Brain microvascular endothelial cell (primary cell): ENCODE results near the gene ALKBH7.
"Not testable (repeated sequence)": the region's sequence is repeated elsewhere in the genome, so short reads cannot be mapped to it uniquely, and the experiment has no call there.

Source experiments
- DNase-seq: peaks from one replicate; pipeline ENCODE4 v3.0.0-alpha.2; 2020
- H3K27ac ChIP-seq: fragments of 250-450 bp; sonication (Bioruptor Pico); 2 replicates; pipeline ENCODE4 v1.5.1; 2020; ENCODE audit warnings: mild to moderate bottlenecking, moderate library complexity
- H3K27me3 ChIP-seq: fragments of 250-450 bp; sonication (Bioruptor Pico); replicated peaks from 2 replicates; pipeline ENCODE4 v1.5.1; 2020; ENCODE audit warnings: mild to moderate bottlenecking
- H3K36me3 ChIP-seq: fragments of 250-450 bp; sonication (Bioruptor Pico); replicated peaks from 2 replicates; pipeline ENCODE4 v1.5.1; 2020; ENCODE audit warnings: mild to moderate bottlenecking
- H3K4me3 ChIP-seq: 2 replicates; pipeline ENCODE4 v1.5.1; 2011; ENCODE audit warnings: low read depth, mild to moderate bottlenecking, control low read depth, low read length, moderate library complexity
- CTCF ChIP-seq: IDR thresholded peaks from 2 replicates; pipeline ENCODE4 v1.5.1; 2011; ENCODE audit warnings: low read depth, mild to moderate bottlenecking, moderate library complexity, low read length, control low read depth, inconsistent platforms; ENCODE audit errors: missing control alignments
- in situ Hi-C: cut with HindIII; loops from 2 replicates; pipeline ENCODE4 v1.10.0; 2017; ENCODE audit warnings: low sequenced_read_pairs, low pct_ligation_motif_present

Gene ALKBH7

GRCh38 chr19:6334490-6335285, 37.9 kb upstream of the ALKBH7 start:
- no peak for DNase-seq
- Histone ChIP-seq H3K27ac (no peak overlapping the region), H3K4me3 (no peak overlapping the region), H3K27me3 (no peaks in the 10 kb centered on the region), H3K36me3 (no peaks in the 10 kb centered on the region)
- TF ChIP-seq CTCF, result no peak
- in situ Hi-C loops, result no loop called here

GRCh38 chr19:6340493-6341201, 31.9 kb upstream of the ALKBH7 start:
- TF ChIP-seq CTCF, result no peak
- Histone ChIP-seq H3K27ac (no peak overlapping the region), H3K27me3 (no peaks in the 10 kb centered on the region), H3K4me3 (no peak overlapping the region), H3K36me3 (no peaks in the 10 kb centered on the region)
- in situ Hi-C loops, result no loop called here
- DNase-seq, result no peak

GRCh38 chr19:6343462-6343861, 29.1 kb upstream of the ALKBH7 start:
- Histone ChIP-seq H3K4me3 (no peak overlapping the region), H3K27me3 (no peaks in the 10 kb centered on the region), H3K36me3 (no peaks in the 10 kb centered on the region), H3K27ac (no peak overlapping the region)
- in situ Hi-C loops, result no loop called here
- no peak for TF ChIP-seq CTCF
- no peak for DNase-seq

GRCh38 chr19:6349271-6349670, 23.3 kb upstream of the ALKBH7 start:
- H3K27me3 ChIP-seq, H3K36me3 ChIP-seq, DNase-seq, in situ Hi-C loops, H3K4me3 ChIP-seq, H3K27ac ChIP-seq: not testable (repeated sequence)

- DNase-seq, result no peak
- Histone ChIP-seq H3K36me3 (no peaks in the 10 kb centered on the region), H3K27me3 (no peaks in the 10 kb centered on the region), H3K4me3 (no peak overlapping the region), H3K27ac (no peak overlapping the region)
- in situ Hi-C loops, result no loop called here
- TF ChIP-seq CTCF, result no peak
Measured at GRCh38 chr19:6350688-6351087, 21.9 kb upstream of the ALKBH7 start.

- H3K27me3 ChIP-seq, result no peaks in the 10 kb centered on the region
- in situ Hi-C loops, result no loop called here
- no peak for TF ChIP-seq CTCF
- no peak for DNase-seq
- H3K4me3 ChIP-seq, result no peak overlapping the region
- H3K27ac ChIP-seq, result no peak overlapping the region
- no peaks in the 10 kb centered on the region for H3K36me3 ChIP-seq
Measured at GRCh38 chr19:6352381-6353165, 20.0 kb upstream of the ALKBH7 start.
